ENCODE data around the gene TFG.

Gene TFG

DNA sequence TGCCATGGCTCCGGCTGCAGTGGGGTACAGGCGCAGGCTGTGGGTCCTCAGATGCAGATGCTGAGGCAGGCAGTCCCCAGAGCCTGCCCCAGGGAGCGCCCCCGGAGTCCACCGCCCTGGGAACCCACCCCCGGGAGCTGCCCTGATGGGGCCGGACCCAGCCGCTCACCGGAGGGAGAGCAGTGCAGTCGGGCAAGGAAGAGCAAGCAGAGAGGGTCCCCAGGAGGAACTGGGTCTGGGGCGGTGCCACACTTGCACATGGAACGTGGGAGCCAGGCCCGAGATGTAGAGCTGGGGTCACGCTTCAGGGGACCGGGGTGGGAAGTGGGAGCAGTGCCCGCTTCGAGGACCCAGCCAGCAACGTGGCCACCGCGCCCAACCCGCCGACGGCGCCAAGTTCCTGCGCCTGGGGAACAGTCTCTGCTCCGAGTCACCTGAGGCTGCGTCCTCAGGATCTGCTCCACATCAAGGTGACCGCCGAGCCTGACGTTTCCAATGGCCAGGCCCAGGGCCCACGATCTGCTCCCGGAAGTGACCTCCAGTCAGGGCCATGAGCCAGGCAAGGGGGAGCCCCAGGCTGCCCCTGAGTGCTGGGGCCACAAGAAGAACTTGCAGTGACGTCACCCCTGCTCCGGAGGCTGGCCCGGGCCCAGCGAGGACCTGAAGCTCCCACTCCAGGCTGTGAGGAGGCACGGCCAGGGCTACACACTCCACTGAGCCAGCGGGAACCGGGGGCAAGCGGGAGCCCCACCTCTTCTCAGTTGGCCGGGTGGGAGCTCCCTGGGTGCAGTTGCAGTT lies 27.0 kb upstream of the TFG start:
- no peak for DNase-seq (ENCODE audit: low read depth, low spot score)
- TF ChIP-seq POLR2AphosphoS5 (IDR thresholded peaks at IDR 0.05; ENCODE audit: borderline replicate concordance, low read depth, low read length) (no peak), FOXP2 (optimal IDR thresholded peaks at IDR 0.05; ENCODE audit: control extremely low read depth, extremely low read length, insufficient read depth) (no peak), EZH2 (IDR thresholded peaks at IDR 0.05) (no peak)
- no peak overlapping the region for H3K27ac ChIP-seq
- H3K36me3 ChIP-seq (ENCODE audit: insufficient read depth, low read length), result no peaks in the 10 kb centered on the region
- no peak overlapping the region for H3K9ac ChIP-seq (ENCODE audit: insufficient read length)
- H3K4me3 ChIP-seq, result no peak overlapping the region
- no peaks in the 10 kb centered on the region for H3K9me3 ChIP-seq (ENCODE audit: low read depth, low read length)

DNA sequence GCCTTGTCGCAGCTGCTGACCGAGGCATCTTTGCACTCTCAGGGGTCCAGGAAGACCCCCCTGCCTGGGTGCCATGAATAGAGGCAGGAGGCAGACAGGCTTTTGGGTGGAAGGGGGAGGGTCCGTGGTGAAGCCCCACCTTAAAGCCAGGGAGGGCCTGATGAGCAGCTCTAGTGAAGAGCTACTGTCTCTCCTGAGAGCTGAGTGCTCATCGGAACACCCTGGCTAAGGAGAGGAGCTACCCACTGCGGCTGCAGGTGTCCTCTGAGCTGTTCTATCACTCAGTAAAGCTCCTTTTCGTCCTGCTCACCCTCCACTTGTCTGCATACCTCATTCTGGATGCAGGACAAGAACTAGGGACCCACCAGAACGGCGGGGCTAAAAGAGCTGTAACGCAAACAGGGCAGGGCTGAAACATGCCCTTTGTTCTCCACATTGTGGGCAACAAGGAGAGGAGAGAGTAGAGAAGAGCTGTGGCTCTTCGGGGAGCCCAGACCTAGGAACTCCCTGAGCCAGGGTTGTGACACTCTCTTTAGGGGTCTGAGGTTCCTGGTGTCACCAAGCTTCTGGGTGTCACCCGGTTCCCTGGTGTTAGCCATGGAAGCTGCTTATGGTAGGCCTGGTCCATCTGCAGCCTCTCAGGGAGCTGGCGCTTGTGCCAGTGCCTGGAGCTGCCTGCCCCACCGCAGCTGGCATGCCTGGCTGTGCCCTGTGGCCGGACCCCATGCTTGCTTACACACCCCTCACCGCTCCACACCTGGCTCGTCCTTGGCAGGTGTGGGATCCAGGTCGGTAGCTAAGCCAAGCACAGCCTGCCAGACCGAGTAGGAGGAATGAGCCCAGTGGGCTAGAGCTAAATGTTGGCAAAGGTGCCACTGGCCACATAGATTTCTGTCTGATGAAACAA lies 26.2 kb upstream of the TFG start:
- Histone ChIP-seq H3K36me3 (ENCODE audit: insufficient read depth, low read length) (no peaks in the 10 kb centered on the region), H3K4me3 (no peak overlapping the region), H3K9me3 (ENCODE audit: low read depth, low read length) (no peaks in the 10 kb centered on the region), H3K9ac (ENCODE audit: insufficient read length) (no peak overlapping the region), H3K27ac (no peak overlapping the region)
- DNase-seq (ENCODE audit: low read depth, low spot score), result no peak
- TF ChIP-seq FOXP2 (optimal IDR thresholded peaks at IDR 0.05; ENCODE audit: control extremely low read depth, extremely low read length, insufficient read depth) (no peak), POLR2AphosphoS5 (IDR thresholded peaks at IDR 0.05; ENCODE audit: borderline replicate concordance, low read depth, low read length) (no peak), EZH2 (IDR thresholded peaks at IDR 0.05) (no peak)

DNA sequence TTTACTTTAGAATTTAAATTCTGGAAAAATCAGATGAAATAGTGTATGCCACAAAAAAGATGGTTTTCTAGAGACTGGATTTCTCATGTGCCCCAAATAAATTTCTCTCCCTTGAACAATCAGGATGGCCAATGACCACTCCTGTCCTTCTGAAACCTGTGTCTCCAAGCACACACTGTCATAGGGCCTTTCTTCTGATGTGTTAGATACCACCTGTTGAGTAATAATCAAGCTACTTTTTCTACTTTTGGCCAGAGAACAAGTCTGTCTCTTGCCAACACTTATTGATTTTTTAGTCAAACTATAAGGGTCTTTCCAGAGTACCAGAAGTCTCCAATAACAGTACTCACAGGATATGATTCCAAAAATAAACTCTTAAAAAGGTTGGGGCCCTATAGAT lies 16.1 kb upstream of the TFG start:
- Histone ChIP-seq H3K4me3 (no peak overlapping the region), H3K27ac (no peak overlapping the region), H3K9me3 (ENCODE audit: low read depth, low read length) (no peaks in the 10 kb centered on the region), H3K36me3 (ENCODE audit: insufficient read depth, low read length) (no peaks in the 10 kb centered on the region), H3K9ac (ENCODE audit: insufficient read length) (no peak overlapping the region)
- DNase-seq (ENCODE audit: low read depth, low spot score), result no peak
- TF ChIP-seq EZH2 (IDR thresholded peaks at IDR 0.05) (no peak), POLR2AphosphoS5 (IDR thresholded peaks at IDR 0.05; ENCODE audit: borderline replicate concordance, low read depth, low read length) (no peak), FOXP2 (optimal IDR thresholded peaks at IDR 0.05; ENCODE audit: control extremely low read depth, extremely low read length, insufficient read depth) (no peak)

DNA sequence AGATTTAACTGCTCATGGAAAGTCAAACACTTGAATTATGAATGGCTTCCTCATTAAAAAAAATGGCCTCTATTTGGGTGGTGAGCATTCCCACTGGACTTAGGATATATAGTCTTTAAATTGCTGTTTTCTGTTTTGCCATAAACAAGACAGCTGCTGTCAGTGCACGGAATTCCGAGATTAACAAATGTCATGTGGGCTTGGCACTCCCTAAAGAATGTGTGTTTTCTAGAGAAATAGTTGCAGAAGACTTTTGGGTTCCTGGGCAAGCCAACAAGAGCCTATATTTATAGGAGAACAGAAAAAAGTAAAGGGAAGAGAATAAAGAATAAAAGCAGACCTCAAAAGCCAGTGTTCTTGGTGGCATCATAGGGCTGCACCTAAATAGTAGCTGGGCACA lies 13.6 kb upstream of the TFG start:
- Histone ChIP-seq H3K9me3 (ENCODE audit: low read depth, low read length) (no peaks in the 10 kb centered on the region), H3K36me3 (ENCODE audit: insufficient read depth, low read length) (no peaks in the 10 kb centered on the region), H3K27ac (no peak overlapping the region), H3K4me3 (no peak overlapping the region), H3K9ac (ENCODE audit: insufficient read length) (no peak overlapping the region)
- TF ChIP-seq EZH2 (IDR thresholded peaks at IDR 0.05) (no peak), FOXP2 (optimal IDR thresholded peaks at IDR 0.05; ENCODE audit: control extremely low read depth, extremely low read length, insufficient read depth) (no peak), POLR2AphosphoS5 (IDR thresholded peaks at IDR 0.05; ENCODE audit: borderline replicate concordance, low read depth, low read length) (no peak)
- no peak for DNase-seq (ENCODE audit: low read depth, low spot score)

DNA sequence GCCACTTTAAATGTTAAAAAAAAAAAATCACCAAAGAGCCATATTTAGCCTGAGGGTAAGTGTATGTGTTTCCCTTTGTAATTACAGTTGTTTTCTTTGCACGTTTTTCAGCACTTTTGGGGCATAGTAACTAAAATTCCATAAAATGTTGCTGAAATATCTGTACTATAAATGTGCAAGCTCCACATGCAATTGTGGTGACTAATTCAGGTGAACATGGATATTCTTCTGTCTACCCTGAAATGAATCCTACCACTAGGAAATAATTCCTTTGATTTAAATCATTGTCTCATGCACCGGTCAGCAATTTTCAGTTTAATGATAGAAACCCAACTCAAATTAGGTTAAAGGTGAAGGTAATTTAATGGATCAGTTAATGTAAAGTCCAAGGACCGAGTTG lies 13.1 kb upstream of the TFG start:
- no peaks in the 10 kb centered on the region for H3K9me3 ChIP-seq (ENCODE audit: low read depth, low read length)
- H3K9ac ChIP-seq (ENCODE audit: insufficient read length), result no peak overlapping the region
- DNase-seq (ENCODE audit: low read depth, low spot score), result no peak
- H3K36me3 ChIP-seq (ENCODE audit: insufficient read depth, low read length), result no peaks in the 10 kb centered on the region
- H3K4me3 ChIP-seq, result no peak overlapping the region
- TF ChIP-seq EZH2 (IDR thresholded peaks at IDR 0.05), result no peak
- TF ChIP-seq POLR2AphosphoS5 (IDR thresholded peaks at IDR 0.05; ENCODE audit: borderline replicate concordance, low read depth, low read length), result no peak
- TF ChIP-seq FOXP2 (optimal IDR thresholded peaks at IDR 0.05; ENCODE audit: control extremely low read depth, extremely low read length, insufficient read depth), result no peak
- H3K27ac ChIP-seq, result no peak overlapping the region

DNA sequence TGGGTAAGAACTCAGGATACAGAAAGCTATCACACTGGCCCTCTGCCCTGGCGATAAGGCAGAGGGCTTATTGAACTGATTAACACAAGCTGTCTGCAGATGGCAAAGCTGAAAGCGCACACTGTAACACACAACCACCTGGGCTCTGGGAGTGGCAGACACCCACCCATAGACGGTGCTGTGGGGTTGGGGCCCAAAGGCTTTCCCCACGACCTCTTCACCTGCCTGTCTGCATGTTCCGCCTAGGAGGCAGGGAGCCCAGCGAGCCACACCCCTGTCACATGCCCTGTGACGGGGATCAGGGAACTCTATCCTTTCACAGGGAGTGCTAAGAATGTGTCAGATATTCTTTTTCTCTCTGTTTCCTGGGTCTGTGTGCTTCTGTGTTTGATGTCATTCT lies 12.1 kb upstream of the TFG start:
- DNase-seq (ENCODE audit: low read depth, low spot score), result no peak
- Histone ChIP-seq H3K4me3 (no peak overlapping the region), H3K36me3 (ENCODE audit: insufficient read depth, low read length) (no peaks in the 10 kb centered on the region), H3K9me3 (ENCODE audit: low read depth, low read length) (no peaks in the 10 kb centered on the region; the same call in 1 of the 2 replicates), H3K27ac (no peak overlapping the region), H3K9ac (ENCODE audit: insufficient read length) (no peak overlapping the region)
- TF ChIP-seq POLR2AphosphoS5 (IDR thresholded peaks at IDR 0.05; ENCODE audit: borderline replicate concordance, low read depth, low read length), result no peak
- no peak for TF ChIP-seq EZH2 (IDR thresholded peaks at IDR 0.05)
- TF ChIP-seq FOXP2 (optimal IDR thresholded peaks at IDR 0.05; ENCODE audit: control extremely low read depth, extremely low read length, insufficient read depth), result no peak

DNA sequence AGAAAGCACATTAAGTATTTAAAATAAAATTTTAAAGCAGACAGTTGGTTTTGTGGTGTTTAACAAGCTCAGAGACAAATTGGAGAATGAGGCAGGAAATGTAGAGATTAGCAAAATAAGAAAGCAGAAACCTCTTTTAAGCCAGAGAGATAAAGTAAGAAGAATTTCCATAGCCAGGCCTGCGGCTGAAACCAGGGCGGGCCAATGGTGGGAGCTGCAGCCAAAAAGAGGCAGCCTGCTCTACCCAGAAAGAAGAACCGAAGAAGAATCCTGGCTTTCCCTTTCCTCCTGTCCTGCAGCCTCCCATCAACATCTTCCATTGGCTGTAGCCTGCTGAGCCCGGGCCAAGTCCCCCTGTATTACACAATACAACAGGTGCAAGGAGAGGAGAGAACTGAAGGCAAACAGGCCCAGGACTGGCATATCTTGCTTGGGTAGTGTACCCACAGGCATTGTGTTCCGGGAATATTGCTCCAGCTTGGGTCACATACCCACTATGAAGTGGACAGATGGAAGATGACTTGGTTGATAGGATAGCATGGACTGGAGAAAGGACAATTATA lies 11.5 kb upstream of the TFG start:
- Histone ChIP-seq H3K4me3 (no peak overlapping the region), H3K9ac (ENCODE audit: insufficient read length) (no peak overlapping the region)
- no peak for TF ChIP-seq FOXP2 (optimal IDR thresholded peaks at IDR 0.05; ENCODE audit: control extremely low read depth, extremely low read length, insufficient read depth)
- TF ChIP-seq EZH2 (IDR thresholded peaks at IDR 0.05), result no peak
- no peak for TF ChIP-seq POLR2AphosphoS5 (IDR thresholded peaks at IDR 0.05; ENCODE audit: borderline replicate concordance, low read depth, low read length)

DNA sequence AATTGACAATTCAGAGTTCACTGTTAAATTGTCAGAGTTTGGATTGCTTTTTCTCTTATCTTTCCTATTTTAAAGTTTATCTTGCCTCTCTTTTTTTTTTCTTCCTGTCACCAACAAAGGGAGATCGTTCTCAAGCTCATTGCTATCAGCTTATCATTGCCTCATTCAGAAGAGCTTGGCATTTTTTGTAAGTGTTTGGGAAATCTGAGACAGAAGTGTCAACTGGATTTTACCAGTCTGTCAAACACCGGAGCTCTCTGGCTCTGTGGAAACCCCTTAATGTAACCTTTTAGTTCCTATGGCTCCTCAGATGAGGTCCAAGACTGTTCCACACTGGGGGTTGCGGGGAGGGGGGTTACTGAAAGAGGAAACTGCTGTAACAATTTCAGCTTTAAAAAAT lies 10.6 kb upstream of the TFG start:
- TF ChIP-seq POLR2AphosphoS5 (IDR thresholded peaks at IDR 0.05; ENCODE audit: borderline replicate concordance, low read depth, low read length) (no peak), EZH2 (IDR thresholded peaks at IDR 0.05) (no peak), FOXP2 (optimal IDR thresholded peaks at IDR 0.05; ENCODE audit: control extremely low read depth, extremely low read length, insufficient read depth) (no peak)
- Histone ChIP-seq H3K9me3 (ENCODE audit: low read depth, low read length) (no peaks in the 10 kb centered on the region; the same call in 1 of the 2 replicates), H3K9ac (ENCODE audit: insufficient read length) (no peak overlapping the region), H3K4me3 (no peak overlapping the region), H3K36me3 (ENCODE audit: insufficient read depth, low read length) (no peaks in the 10 kb centered on the region), H3K27ac (no peak overlapping the region)
- no peak for DNase-seq (ENCODE audit: low read depth, low spot score)

More for the DNA sequence above, 11.5 kb upstream of the TFG start:
- DNase-seq (ENCODE audit: low read depth, low spot score), result no peak
- H3K36me3 ChIP-seq (ENCODE audit: insufficient read depth, low read length), result no peaks in the 10 kb centered on the region
- no peak overlapping the region for H3K27ac ChIP-seq
- H3K9me3 ChIP-seq (ENCODE audit: low read depth, low read length), result no peaks in the 10 kb centered on the region; the same call in 1 of the 2 replicates
